Measurements from ENCODE around the gene SLC8B1. TPM values are rescaled to one million over a fixed set of nuclear protein-coding genes. Genes with fewer than 3 reads are reported as not detected.

The SLC8B1 gene
- total and polyA plus RNA-seq, 2 of the 4 experiments (the other 2 are of a cell fraction): 4.1 to 10.2 TPM

DNA sequence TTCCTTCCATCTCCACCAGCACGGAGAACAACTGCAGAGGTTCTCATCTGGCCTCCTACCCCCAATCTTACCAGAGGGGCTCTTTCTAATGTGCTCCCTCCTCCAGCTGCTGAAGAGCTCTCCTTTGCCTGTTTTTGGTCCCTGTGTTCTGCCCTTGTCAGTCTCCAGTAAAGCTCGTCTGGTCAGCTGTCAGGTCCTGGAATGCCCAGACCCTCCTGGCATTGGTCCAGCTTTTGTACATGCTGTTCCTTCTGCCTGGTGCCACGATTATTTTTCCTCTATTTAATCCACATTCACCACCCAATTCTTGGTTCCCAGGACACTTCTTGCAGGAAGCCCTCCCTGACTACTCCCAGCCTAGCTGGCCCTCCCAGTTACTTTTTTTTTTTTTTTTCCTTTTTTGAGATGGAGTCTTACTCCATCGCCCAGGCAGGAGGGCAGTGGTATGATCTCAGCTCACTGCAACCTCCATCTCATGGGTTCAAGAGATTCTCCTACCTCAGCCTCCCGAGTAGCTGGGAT, 6.5 kb downstream of the SLC8B1 start:
- H3K36me3 ChIP-seq (ENCODE audit: control insufficient read depth, insufficient read depth, low read length): peaks cover 10% of the 10 kb centered on the region; the same call in 1 of the 2 replicates
- no peak overlapping the region for H4K5ac ChIP-seq (ENCODE audit: low read depth, low read length)
- no peak overlapping the region for H2BK120ac ChIP-seq (ENCODE audit: low read depth, low read length)
- H3K4me1 ChIP-seq (ENCODE audit: control insufficient read depth, insufficient read depth, low read length): peaks cover 2% of the 10 kb centered on the region; the same call in 1 of the 2 replicates
- no peak overlapping the region for H3K4me2 ChIP-seq (ENCODE audit: low read depth, low read length)
- no peak overlapping the region for H3K14ac ChIP-seq (replicated peaks; ENCODE audit: low read depth, low read length)
- DNase-seq (no peak), ATAC-seq (ENCODE audit: low read depth) (no peak)
- H3K9ac ChIP-seq (ENCODE audit: low read depth, low read length): no peak overlapping the region
- in situ Hi-C loops (cut with MboI; ENCODE audit: low sequenced_read_pairs): no loop called here
- H2AK5ac ChIP-seq (ENCODE audit: low read depth, low read length): no peak overlapping the region
- no peak overlapping the region for H2AFZ ChIP-seq (replicated peaks; ENCODE audit: low read length, poor library complexity)
- peaks cover 0 to 10% of the 10 kb centered on the region in 2 experiments; a peak in 1 of 4 replicates for H3K79me1 ChIP-seq (ENCODE audit: low read depth in 1 of 2, low read length in 2 of 2)
- BruUV-seq (replicated peaks): no TSS peak
- intact Hi-C loops (cut with micrococcal nuclease): no loop called here
- no peak overlapping the region for H3K4ac ChIP-seq (ENCODE audit: low read depth, low read length)
- no peak overlapping the region for H3K4me3 ChIP-seq (ENCODE audit: insufficient read depth, low read depth, low read length)
- H4K91ac ChIP-seq (ENCODE audit: insufficient read depth, low read depth, low read length): no peak overlapping the region
- dilution Hi-C loops (cut with HindIII; ENCODE audit: low sequenced_read_pairs, unreplicated experiment): no loop called here
- no peak overlapping the region for H3K18ac ChIP-seq (ENCODE audit: low read depth, low read length)
- H3K56ac ChIP-seq (ENCODE audit: extremely low read depth, insufficient read depth, low read length): no peak overlapping the region
- H2BK20ac ChIP-seq (ENCODE audit: low read depth, low read length): no peak overlapping the region
- no peak overlapping the region for H4K8ac ChIP-seq (ENCODE audit: low read depth in 2 of 2, low read length in 2 of 2)
- TF ChIP-seq SMC3 (IDR thresholded peaks at IDR 0.05; ENCODE audit: low read depth, low read length) (no peak), RFX5 (IDR thresholded peaks at IDR 0.05; ENCODE audit: low read depth, low read length) (no peak)
- ChIA-PET POLR2A (ENCODE audit: unreplicated experiment) (no interaction called here), CTCF (interaction anchor here (0.6 kb wide), 1 partner anchor 839 kb away, joined by 3 read pairs; no protein-coding TSS in a partner anchor)
- H4K20me1 ChIP-seq (ENCODE audit: insufficient read depth, low read length): no peaks in the 10 kb centered on the region
- no peak overlapping the region for H2AK9ac ChIP-seq (replicated peaks; ENCODE audit: low read depth, low read length, poor library complexity)
- no peak overlapping the region for H3K23ac ChIP-seq (ENCODE audit: low read depth, low read length)
- no peaks in the 10 kb centered on the region for H3K27me3 ChIP-seq (ENCODE audit: control insufficient read depth, insufficient read depth, low read length)
- H3K9me1 ChIP-seq (ENCODE audit: insufficient read depth, low read length): 0 out of 2 replicates have a peak, but pooled peaks cover 3% of the 10 kb centered on the region
- WGBS, 2 experiments (ENCODE audit: extremely low coverage in 2 of 2, insufficient read length in 1 of 2): 94% methylated on average over 2 of the region's 5 CpGs; no CpG with 5 or more reads in 1 of the 2 experiments
- H2BK15ac ChIP-seq (ENCODE audit: low read depth, low read length): no peak overlapping the region
- H3K9me3 ChIP-seq (ENCODE audit: control insufficient read depth, insufficient read depth, low read length): no peaks in the 10 kb centered on the region
- H3K27ac ChIP-seq (ENCODE audit: insufficient read depth, low read length): no peak overlapping the region
- H2BK5ac ChIP-seq (ENCODE audit: low read depth, low read length, poor library complexity, severe bottlenecking): no peak overlapping the region

Data from IMR-90 (cell line).